ENCODE results near the gene C17orf114.

- TF ChIP-seq CTCF (IDR thresholded peaks at IDR 0.05): no peak
- no peak for TF ChIP-seq POLR2A (IDR thresholded peaks at IDR 0.05)
Observed at GRCh38 chr17:4815043-4815675, 13.0 kb upstream of the C17orf114 start.
